Urinary bladder (tissue), 4 donors: ENCODE results near the gene LIN28B. TPM values are rescaled to one million over a fixed set of nuclear protein-coding genes. Genes with fewer than 3 reads are reported as not detected.
"Not testable (repeated sequence)": the region's sequence is repeated elsewhere in the genome, so short reads cannot be mapped to it uniquely, and the experiment has no call there.

Experiments used
- DNase-seq: peaks from one replicate; pipeline ENCODE4 v3.0.0-alpha.2; 2015; ENCODE audit errors: extremely low spot score
- H3K27ac ChIP-seq: one replicate; pipeline ENCODE4 v1.5.1; 2013; ENCODE audit warnings: low read depth, mild to moderate bottlenecking, moderate library complexity
- H3K36me3 ChIP-seq: one replicate; pipeline ENCODE4 v1.6.1; 2013; ENCODE audit warnings: mild to moderate bottlenecking, moderate library complexity; ENCODE audit not compliant: insufficient read depth
- H3K4me1 ChIP-seq: one replicate; pipeline ENCODE4 v1.6.1; 2013; ENCODE audit warnings: mild to moderate bottlenecking, moderate library complexity; ENCODE audit not compliant: insufficient read depth
- H3K4me3 ChIP-seq: one replicate; pipeline ENCODE4 v1.5.1; 2013; ENCODE audit warnings: low read depth, low read length
- whole genome bisulfite sequencing: extraction: QIAGEN DNeasy Blood & Tissue Kit; methylation state at CpG from one replicate; pipeline ENCODE4 v1.1.7; 2013; 5-methylcytosine and 5-hydroxymethylcytosine counted together
- polyA plus RNA-seq: library from polyadenylated mRNA; stranded (reverse); fragments of 200-250 nt; gene quantifications from one replicate; pipeline ENCODE4 v1.2.3, GENCODE V29; 2013
- total RNA-seq: library from RNA; depleted of rRNA; stranded (reverse); fragments of >200 nt; gene quantifications from one replicate; pipeline ENCODE4 v1.2.3, GENCODE V29; 2014
- donor health status: healthy with polysubstance abuse.
- donor health status: healthy.

The LIN28B gene
- total and polyA plus RNA-seq, 2 donors = 0.37 TPM; not detected in 1

- no peak for DNase-seq
- no peak overlapping the region for H3K27ac ChIP-seq
- no peaks in the 10 kb centered on the region for H3K36me3 ChIP-seq
- 26% methylated on average over 2 of the region's 2 CpGs for WGBS
- H3K4me1 ChIP-seq = no peaks in the 10 kb centered on the region
- no peak overlapping the region for H3K4me3 ChIP-seq
These were observed 7.7 kb upstream of the LIN28B start for GRCh38 chr6:104949206-104949605.

- no peak overlapping the region for H3K4me3 ChIP-seq
- no peaks in the 10 kb centered on the region for H3K4me1 ChIP-seq
- no peak for DNase-seq
- H3K36me3 ChIP-seq = no peaks in the 10 kb centered on the region
- 82% methylated on average over 1 of the region's 1 CpG for WGBS
- H3K27ac ChIP-seq = no peak overlapping the region
These were observed 5.2 kb upstream of the LIN28B start for GRCh38 chr6:104951677-104952076.

GRCh38 chr6:104952911-104953399 lies 4.0 kb upstream of the LIN28B start:
- Histone ChIP-seq H3K27ac (no peak overlapping the region), H3K4me1 (no peaks in the 10 kb centered on the region), H3K36me3 (no peaks in the 10 kb centered on the region), H3K4me3 (no peak overlapping the region)
- no peak for DNase-seq
- WGBS = 8% methylated on average over 33 of the region's 33 CpGs

- H3K36me3 ChIP-seq, H3K4me1 ChIP-seq, H3K4me3 ChIP-seq, H3K27ac ChIP-seq, DNase-seq: not testable (repeated sequence)
- 8% methylated on average over 22 of the region's 22 CpGs for WGBS
These were observed 3.3 kb upstream of the LIN28B start for GRCh38 chr6:104953400-104954189.

GRCh38 chr6:104954190-104954797 lies 2.6 kb upstream of the LIN28B start:
- Histone ChIP-seq H3K4me3 (no peak overlapping the region), H3K27ac (no peak overlapping the region), H3K4me1 (no peaks in the 10 kb centered on the region), H3K36me3 (no peaks in the 10 kb centered on the region)
- 56% methylated on average over 4 of the region's 4 CpGs for WGBS
- DNase-seq = no peak

- WGBS = 32% methylated on average over 5 of the region's 5 CpGs
- Histone ChIP-seq H3K4me3 (no peak overlapping the region), H3K4me1 (no peaks in the 10 kb centered on the region), H3K36me3 (no peaks in the 10 kb centered on the region), H3K27ac (no peak overlapping the region)
- no peak for DNase-seq
These were observed 1.4 kb upstream of the LIN28B start for GRCh38 chr6:104955491-104955890.

GRCh38 chr6:104955927-104956730 lies 778 bp upstream of the LIN28B start:
- DNase-seq = no peak
- 13% methylated on average over 16 of the region's 16 CpGs for WGBS
- Histone ChIP-seq H3K4me3 (no peak overlapping the region), H3K27ac (no peak overlapping the region), H3K36me3 (no peaks in the 10 kb centered on the region), H3K4me1 (no peaks in the 10 kb centered on the region)

- H3K27ac ChIP-seq = no peak overlapping the region
- no peak for DNase-seq
- no peaks in the 10 kb centered on the region for H3K4me1 ChIP-seq
- H3K36me3 ChIP-seq = no peaks in the 10 kb centered on the region
- no peak overlapping the region for H3K4me3 ChIP-seq
- 4% methylated on average over 21 of the region's 21 CpGs for WGBS
These were observed 632 bp downstream of the LIN28B start for GRCh38 chr6:104957301-104958177.

GRCh38 chr6:104958178-104959025 lies 1.5 kb downstream of the LIN28B start:
- H3K36me3 ChIP-seq = no peaks in the 10 kb centered on the region
- WGBS = 9% methylated on average over 19 of the region's 19 CpGs
- no peak overlapping the region for H3K4me3 ChIP-seq
- no peak overlapping the region for H3K27ac ChIP-seq
- DNase-seq = no peak
- no peaks in the 10 kb centered on the region for H3K4me1 ChIP-seq

- no peaks in the 10 kb centered on the region for H3K4me1 ChIP-seq
- H3K27ac ChIP-seq = no peak overlapping the region
- 28% methylated on average over 3 of the region's 3 CpGs for WGBS
- DNase-seq = no peak
- no peak overlapping the region for H3K4me3 ChIP-seq
- no peaks in the 10 kb centered on the region for H3K36me3 ChIP-seq
These were observed 2.3 kb downstream of the LIN28B start for GRCh38 chr6:104959026-104959858.

- H3K27ac ChIP-seq = no peak overlapping the region
- no peak for DNase-seq
- no peaks in the 10 kb centered on the region for H3K4me1 ChIP-seq
- no peaks in the 10 kb centered on the region for H3K36me3 ChIP-seq
- WGBS = 52% methylated on average over 2 of the region's 2 CpGs
- no peak overlapping the region for H3K4me3 ChIP-seq
These were observed 12.2 kb downstream of the LIN28B start for GRCh38 chr6:104969108-104969507.
